NCI-H1092 (cell line): Measurements from ENCODE around the gene NSMCE1.
"Not testable (repeated sequence)": the region's sequence is repeated elsewhere in the genome, so short reads cannot be mapped to it uniquely, and the experiment has no call there.

Source experiments
- DNase-seq: peaks from one replicate; lab custom pipeline; 2025; lab: John Stamatoyannopoulos, UW

The NSMCE1 gene

GRCh38 chr16:27302126-27302525, 33.6 kb upstream of the NSMCE1 start:
- DNase-seq: no peak

GRCh38 chr16:27301236-27301861, 32.8 kb upstream of the NSMCE1 start:
- DNase-seq: no peak

GRCh38 chr16:27298132-27298531, 29.6 kb upstream of the NSMCE1 start:
- DNase-seq: no peak

- DNase-seq: no peak
Measured at GRCh38 chr16:27293343-27293742, 24.8 kb upstream of the NSMCE1 start.

GRCh38 chr16:27291722-27292240, 23.2 kb upstream of the NSMCE1 start:
- DNase-seq: no peak

- DNase-seq: no peak
Measured at GRCh38 chr16:27291106-27291505, 22.5 kb upstream of the NSMCE1 start.

GRCh38 chr16:27290562-27290961, 22.0 kb upstream of the NSMCE1 start:
- no peak for DNase-seq

GRCh38 chr16:27289669-27290068, 21.1 kb upstream of the NSMCE1 start:
- DNase-seq: no peak

- not testable (repeated sequence) for DNase-seq
Measured at GRCh38 chr16:27288313-27288712, 19.7 kb upstream of the NSMCE1 start.

- DNase-seq: no peak
Measured at GRCh38 chr16:27287887-27288286, 19.3 kb upstream of the NSMCE1 start.

GRCh38 chr16:27287051-27287811, 18.7 kb upstream of the NSMCE1 start:
- DNase-seq: no peak

GRCh38 chr16:27286451-27286850, 17.9 kb upstream of the NSMCE1 start:
- DNase-seq: no peak

GRCh38 chr16:27285676-27286196, 17.2 kb upstream of the NSMCE1 start:
- no peak for DNase-seq

- no peak for DNase-seq
Measured at GRCh38 chr16:27284865-27285675, 16.5 kb upstream of the NSMCE1 start.

- DNase-seq: no peak
Measured at GRCh38 chr16:27281243-27281642, 12.7 kb upstream of the NSMCE1 start.

- no peak for DNase-seq
Measured at GRCh38 chr16:27275394-27275793, 6.8 kb upstream of the NSMCE1 start.

GRCh38 chr16:27274424-27274874, 5.9 kb upstream of the NSMCE1 start:
- not testable (repeated sequence) for DNase-seq

GRCh38 chr16:27273670-27274423, 5.3 kb upstream of the NSMCE1 start:
- DNase-seq: no peak

GRCh38 chr16:27273330-27273669, 4.7 kb upstream of the NSMCE1 start:
- no peak for DNase-seq

GRCh38 chr16:27272697-27273096, 4.1 kb upstream of the NSMCE1 start:
- DNase-seq: not testable (repeated sequence)

- DNase-seq: no peak
Measured at GRCh38 chr16:27272076-27272475, 3.5 kb upstream of the NSMCE1 start.

GRCh38 chr16:27270349-27270748, 1.8 kb upstream of the NSMCE1 start:
- no peak for DNase-seq
